Loucy (cell line): ENCODE data around the gene POFUT1.

Source experiments
- EZH2phosphoT487 ChIP-seq: fragments of 200-600 bp; IDR thresholded peaks from 2 replicates; pipeline ENCODE4 v1.6.1; 2018; ENCODE audit warnings: antibody characterized with exemption, mild to moderate bottlenecking, moderate library complexity, borderline replicate concordance
- TF ChIP-seq, protein P1 (sequence below): fragments of 200-600 bp; sonication (generic); conservative IDR thresholded peaks from 2 replicates; pipeline ENCODE4 v1.5.1; 2014; ENCODE audit warnings: mild to moderate bottlenecking, antibody characterized with exemption, low read length

DNA sequence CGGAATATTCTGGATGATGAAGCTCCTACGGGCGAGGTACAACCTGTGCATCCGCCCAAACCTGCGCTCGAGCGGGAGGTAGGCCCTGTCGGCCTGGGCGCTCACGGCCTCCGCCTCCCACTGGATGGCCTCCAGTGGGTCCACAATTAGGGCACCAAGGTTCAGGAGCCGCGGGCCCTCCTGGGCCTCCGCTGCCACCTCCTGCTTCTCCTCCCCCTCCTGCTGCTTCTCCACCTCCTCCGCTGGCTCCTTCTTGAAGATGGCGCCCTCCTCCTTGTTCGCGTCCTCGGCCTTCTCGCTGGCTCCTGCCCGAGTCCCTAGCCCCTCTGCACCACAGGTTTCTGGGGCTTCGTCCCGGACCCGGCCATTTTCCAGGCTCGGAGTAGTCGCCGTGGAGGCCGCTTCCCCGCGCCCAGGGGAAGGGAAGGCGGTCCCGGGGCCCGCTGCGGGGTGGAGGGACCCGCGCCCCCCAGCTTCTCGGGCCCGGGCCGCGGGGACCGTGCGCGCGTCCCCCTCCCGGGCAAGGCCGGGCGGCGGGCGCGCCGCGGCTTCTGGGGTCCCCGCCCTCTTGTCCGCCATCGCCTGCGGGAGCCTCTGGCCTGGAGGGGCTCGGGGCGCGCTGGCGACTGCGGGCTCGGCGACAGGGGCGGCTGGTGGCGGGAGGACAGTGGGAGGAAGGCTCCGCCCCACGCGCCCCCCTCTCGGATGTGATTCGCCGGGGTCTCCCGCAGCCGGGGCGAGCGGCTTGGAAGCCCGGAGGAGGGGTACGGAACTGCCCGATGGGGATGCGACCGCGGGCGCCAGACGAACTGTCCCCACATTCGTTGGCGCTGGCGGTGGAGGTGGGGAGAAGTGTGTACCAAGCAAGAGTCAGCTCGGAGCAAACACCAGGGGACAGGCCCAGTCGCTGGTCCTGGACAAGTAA lies 17.7 kb upstream of the POFUT1 start:
- TF ChIP-seq, protein P1, sequence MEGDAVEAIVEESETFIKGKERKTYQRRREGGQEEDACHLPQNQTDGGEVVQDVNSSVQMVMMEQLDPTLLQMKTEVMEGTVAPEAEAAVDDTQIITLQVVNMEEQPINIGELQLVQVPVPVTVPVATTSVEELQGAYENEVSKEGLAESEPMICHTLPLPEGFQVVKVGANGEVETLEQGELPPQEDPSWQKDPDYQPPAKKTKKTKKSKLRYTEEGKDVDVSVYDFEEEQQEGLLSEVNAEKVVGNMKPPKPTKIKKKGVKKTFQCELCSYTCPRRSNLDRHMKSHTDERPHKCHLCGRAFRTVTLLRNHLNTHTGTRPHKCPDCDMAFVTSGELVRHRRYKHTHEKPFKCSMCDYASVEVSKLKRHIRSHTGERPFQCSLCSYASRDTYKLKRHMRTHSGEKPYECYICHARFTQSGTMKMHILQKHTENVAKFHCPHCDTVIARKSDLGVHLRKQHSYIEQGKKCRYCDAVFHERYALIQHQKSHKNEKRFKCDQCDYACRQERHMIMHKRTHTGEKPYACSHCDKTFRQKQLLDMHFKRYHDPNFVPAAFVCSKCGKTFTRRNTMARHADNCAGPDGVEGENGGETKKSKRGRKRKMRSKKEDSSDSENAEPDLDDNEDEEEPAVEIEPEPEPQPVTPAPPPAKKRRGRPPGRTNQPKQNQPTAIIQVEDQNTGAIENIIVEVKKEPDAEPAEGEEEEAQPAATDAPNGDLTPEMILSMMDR = no peak
- no peak for TF ChIP-seq EZH2phosphoT487
